IMR-90 (cell line): Measurements from ENCODE around the gene OR2T6. TPM values are rescaled to one million over a fixed set of nuclear protein-coding genes. Genes with fewer than 3 reads are reported as not detected.
A peak's percentile ranks its signal among the peaks of the same experiment; 100 is the strongest.

ENCODE experiments used
- ATAC-seq: fragments of 200-7000 bp; cut with Tn5 transposase; 2 replicates; pipeline ENCODE4 v1.9.1; 2020; ENCODE audit warnings: low read depth, mild to moderate bottlenecking, moderate library complexity
- BruUV-seq: library from RNA; stranded (reverse); fragments of 400-500 nt; replicated peaks from 2 replicates; lab custom pipeline; 2021; lab: Mats Ljungman, UMichigan
- CTCF ChIA-PET: fragments of 300-600 bp; formaldehyde crosslinking; extraction: SDS; loops from one replicate; lab custom pipeline; 2021; ENCODE audit warnings: antibody characterized with exemption; lab: Yijun Ruan, JAX
- POLR2A ChIA-PET: fragments of 300-600 bp; sonication (Branson Sonifier 250); formaldehyde crosslinking; loops from one replicate; lab custom pipeline; 2022; ENCODE audit warnings: antibody characterized with exemption; ENCODE audit not compliant: unreplicated experiment; lab: Charles Lee
- DNase-seq: peaks from one replicate; pipeline ENCODE4 v3.0.0; 2013
- H2AFZ ChIP-seq: replicated peaks from 2 replicates; pipeline ENCODE3; 2013; ENCODE audit warnings: low read length, mild to moderate bottlenecking; ENCODE audit not compliant: poor library complexity
- H2AK5ac ChIP-seq: 2 replicates; pipeline ENCODE4 v1.6.1; 2013; ENCODE audit warnings: low read depth, low read length, inconsistent platforms
- H2AK9ac ChIP-seq: replicated peaks from 2 replicates; pipeline ENCODE3; 2013; ENCODE audit warnings: mild to moderate bottlenecking, low read depth, low read length, moderate library complexity; ENCODE audit not compliant: poor library complexity
- H2BK120ac ChIP-seq: 2 replicates; pipeline ENCODE4 v1.6.1; 2013; ENCODE audit warnings: low read depth, low read length, inconsistent platforms
- H2BK15ac ChIP-seq: 3 replicates; pipeline ENCODE4 v1.6.1; 2013; ENCODE audit warnings: low read depth, low read length, inconsistent platforms
- H2BK20ac ChIP-seq: 2 replicates; pipeline ENCODE4 v1.6.1; 2013; ENCODE audit warnings: low read depth, mild to moderate bottlenecking, inconsistent platforms, low read length, moderate library complexity
- H2BK5ac ChIP-seq: 2 replicates; pipeline ENCODE4 v1.6.1; 2013; ENCODE audit warnings: mild to moderate bottlenecking, low read depth, low read length, inconsistent platforms; ENCODE audit not compliant: poor library complexity, severe bottlenecking
- H3K14ac ChIP-seq: replicated peaks from 2 replicates; pipeline ENCODE4 v1.6.1; 2013; ENCODE audit warnings: low read depth, low read length, inconsistent platforms
- H3K18ac ChIP-seq: 2 replicates; pipeline ENCODE4 v1.6.1; 2013; ENCODE audit warnings: low read depth, low read length, control low read depth
- H3K23ac ChIP-seq: 2 replicates; pipeline ENCODE4 v1.6.1; 2013; ENCODE audit warnings: low read depth, low read length, inconsistent platforms
- H3K27ac ChIP-seq: 2 replicates; pipeline ENCODE4 v1.5.1; 2013; ENCODE audit warnings: mild to moderate bottlenecking, control low read depth, low read length; ENCODE audit not compliant: insufficient read depth
- H3K27me3 ChIP-seq: 2 replicates; pipeline ENCODE4 v1.6.1; 2013; ENCODE audit warnings: low read length; ENCODE audit not compliant: control insufficient read depth, insufficient read depth
- H3K36me3 ChIP-seq: 2 replicates; pipeline ENCODE4 v1.6.1; 2013; ENCODE audit warnings: low read length, mixed read lengths; ENCODE audit not compliant: control insufficient read depth, insufficient read depth
- H3K4ac ChIP-seq: 2 replicates; pipeline ENCODE4 v1.6.1; 2013; ENCODE audit warnings: low read depth, low read length, inconsistent platforms
- H3K4me1 ChIP-seq: 2 replicates; pipeline ENCODE4 v1.6.1; 2013; ENCODE audit warnings: low read length, mixed read lengths; ENCODE audit not compliant: control insufficient read depth, insufficient read depth
- H3K4me2 ChIP-seq: 2 replicates; pipeline ENCODE4 v1.6.1; 2013; ENCODE audit warnings: low read depth, mild to moderate bottlenecking, control low read depth, low read length, moderate library complexity
- H3K4me3 ChIP-seq: 2 replicates; pipeline ENCODE4 v1.5.1; 2013; ENCODE audit warnings: low read depth, mild to moderate bottlenecking, control low read depth, low read length, moderate library complexity; ENCODE audit not compliant: insufficient read depth
- H3K56ac ChIP-seq: 2 replicates; pipeline ENCODE4 v1.6.1; 2013; ENCODE audit warnings: low read length, inconsistent platforms; ENCODE audit not compliant: insufficient read depth; ENCODE audit errors: extremely low read depth
- H3K79me1 ChIP-seq, 2 experiments: 2 replicates each; pipeline ENCODE4 v1.6.1; 2013; ENCODE audit warnings: low read length in 2 of 2, inconsistent platforms in 1 of 2, low read depth in 1 of 2
- H3K9ac ChIP-seq: 2 replicates; pipeline ENCODE4 v1.6.1; 2013; ENCODE audit warnings: low read depth, low read length, control low read depth
- H3K9me1 ChIP-seq: 2 replicates; pipeline ENCODE4 v1.6.1; 2013; ENCODE audit warnings: low read length, inconsistent platforms; ENCODE audit not compliant: insufficient read depth
- H3K9me3 ChIP-seq: 2 replicates; pipeline ENCODE4 v1.6.1; 2013; ENCODE audit warnings: low read length; ENCODE audit not compliant: control insufficient read depth, insufficient read depth
- H4K20me1 ChIP-seq: 2 replicates; pipeline ENCODE4 v1.6.1; 2013; ENCODE audit warnings: low read length, inconsistent platforms; ENCODE audit not compliant: insufficient read depth
- H4K5ac ChIP-seq: 2 replicates; pipeline ENCODE4 v1.6.1; 2013; ENCODE audit warnings: mild to moderate bottlenecking, low read depth, low read length, control low read depth
- H4K8ac ChIP-seq, 2 experiments: 2 replicates each; pipeline ENCODE4 v1.6.1; 2013; ENCODE audit warnings: low read depth in 2 of 2, low read length in 2 of 2, control low read depth in 1 of 2, inconsistent platforms in 1 of 2
- H4K91ac ChIP-seq: 2 replicates; pipeline ENCODE4 v1.6.1; 2013; ENCODE audit warnings: low read depth, low read length, inconsistent platforms; ENCODE audit not compliant: insufficient read depth
- BHLHE40 ChIP-seq: fragments of 150-350 bp; IDR thresholded peaks from 2 replicates; pipeline ENCODE4 v1.6.1; 2016; ENCODE audit warnings: mild to moderate bottlenecking, low read depth, low read length
- CEBPB ChIP-seq: IDR thresholded peaks from 2 replicates; pipeline ENCODE4 v1.6.1; 2012; ENCODE audit warnings: low read depth, low read length, improper control_type of control experiment
- CHD1 ChIP-seq: IDR thresholded peaks from 2 replicates; pipeline ENCODE4 v1.6.1; 2012; ENCODE audit warnings: low read depth, low read length, improper control_type of control experiment
- CTCF ChIP-seq: conservative IDR thresholded peaks from 2 replicates; pipeline ENCODE4 v1.5.1; 2012; ENCODE audit warnings: mild to moderate bottlenecking, low read depth, low read length, improper control_type of control experiment
- ELK1 ChIP-seq: fragments of 150-350 bp; IDR thresholded peaks from 2 replicates; pipeline ENCODE4 v1.6.1; 2016; ENCODE audit warnings: low read depth, mild to moderate bottlenecking, low read length, moderate library complexity, borderline replicate concordance
- FOS ChIP-seq: fragments of 150-350 bp; IDR thresholded peaks from 2 replicates; pipeline ENCODE4 v1.6.1; 2016; ENCODE audit warnings: low read depth, low read length
- MAFK ChIP-seq: IDR thresholded peaks from 2 replicates; pipeline ENCODE4 v1.6.1; 2012; ENCODE audit warnings: low read depth, low read length, improper control_type of control experiment
- MAZ ChIP-seq: IDR thresholded peaks from 2 replicates; pipeline ENCODE4 v1.6.1; 2012; ENCODE audit warnings: low read depth, mild to moderate bottlenecking, low read length, improper control_type of control experiment, moderate library complexity, borderline replicate concordance
- MXI1 ChIP-seq: IDR thresholded peaks from 2 replicates; pipeline ENCODE4 v1.6.1; 2012; ENCODE audit warnings: low read depth, mild to moderate bottlenecking, low read length, moderate library complexity, borderline replicate concordance
- NFE2L2 ChIP-seq: fragments of 150-350 bp; IDR thresholded peaks from 2 replicates; pipeline ENCODE4 v1.6.1; 2016; ENCODE audit warnings: low read depth, mild to moderate bottlenecking, low read length
- POLR2A ChIP-seq: IDR thresholded peaks from 2 replicates; pipeline ENCODE4 v1.6.1; 2012; ENCODE audit warnings: mild to moderate bottlenecking, low read depth, low read length
- RAD21 ChIP-seq: IDR thresholded peaks from 2 replicates; pipeline ENCODE4 v1.6.1; 2012; ENCODE audit warnings: low read length, improper control_type of control experiment
- RCOR1 ChIP-seq: IDR thresholded peaks from 2 replicates; pipeline ENCODE4 v1.6.1; 2012; ENCODE audit warnings: mild to moderate bottlenecking, low read length, improper control_type of control experiment; ENCODE audit not compliant: insufficient replicate concordance
- RFX5 ChIP-seq: IDR thresholded peaks from 2 replicates; pipeline ENCODE4 v1.8.0; 2012; ENCODE audit warnings: low read depth, mild to moderate bottlenecking, low read length, moderate library complexity
- SMC3 ChIP-seq: fragments of 150-350 bp; IDR thresholded peaks from 2 replicates; pipeline ENCODE4 v1.6.1; 2016; ENCODE audit warnings: low read depth, mild to moderate bottlenecking, antibody characterized with exemption, low read length, moderate library complexity
- USF2 ChIP-seq: fragments of 150-350 bp; IDR thresholded peaks from 2 replicates; pipeline ENCODE4 v1.6.1; 2017; ENCODE audit warnings: mild to moderate bottlenecking, antibody characterized with exemption, low read length, low read depth
- WGBS, 2 experiments: methylation state at CpG; one replicate each; pipeline versions ENCODE4 v1.1.5 to v1.1.7; 2013; ENCODE audit warnings: missing lambda C conversion rate in 2 of 2; ENCODE audit not compliant: insufficient read length in 1 of 2; ENCODE audit errors: extremely low coverage in 2 of 2; 5-methylcytosine and 5-hydroxymethylcytosine counted together
- dilution Hi-C: fragments of 300-500 bp; cut with HindIII; formaldehyde crosslinking; loops from one replicate; pipeline ENCODE4 v1.14.3; 2018; ENCODE audit warnings: low sequenced_read_pairs; ENCODE audit not compliant: unreplicated experiment
- in situ Hi-C: fragments of 300-500 bp; cut with MboI; formaldehyde crosslinking; loops from 3 replicates; pipeline ENCODE4 v1.14.3; 2019; ENCODE audit warnings: low sequenced_read_pairs, inconsistent platforms, mixed read lengths
- intact Hi-C: fragments of 100-400 bp; cut with micrococcal nuclease; formaldehyde crosslinking; loops from 2 replicates; pipeline ENCODE4 v1.10.0; 2022
- polyA plus RNA-seq, 3 experiments: library from polyadenylated mRNA; depleted of rRNA; stranded (reverse); fragments of >200 nt; gene quantifications; 2 replicates each; pipeline ENCODE4 v1.2.3, GENCODE V29; 2012; ENCODE audit warnings: low replicate concordance in 1 of 3
- total RNA-seq: library from RNA; depleted of rRNA; stranded (reverse); fragments of >200 nt; gene quantifications from 2 replicates; pipeline ENCODE4 v1.2.3, GENCODE V29; 2012

Gene OR2T6
- total and polyA plus RNA-seq, 2 of the 4 experiments (the other 2 are of a cell fraction) = not detected

GRCh38 chr1:248404024-248404423, 28.5 kb downstream of the OR2T6 start:
- Histone ChIP-seq H3K9me3 (peaks cover 15% of the 10 kb centered on the region), H4K91ac (no peak overlapping the region), H2AK5ac (no peak overlapping the region), H3K4me2 (no peak overlapping the region), H3K9me1 (no peaks in the 10 kb centered on the region), H3K4me1 (no peaks in the 10 kb centered on the region), H3K14ac (no peak overlapping the region), H4K20me1 (no peaks in the 10 kb centered on the region), H2BK15ac (no peak overlapping the region), H2BK20ac (no peak overlapping the region), H2BK5ac (no peak overlapping the region), H3K23ac (no peak overlapping the region), H3K79me1 (no peaks in the 10 kb centered on the region), H3K4ac (no peak overlapping the region), H4K5ac (no peak overlapping the region), H3K36me3 (no peaks in the 10 kb centered on the region), H3K4me3 (no peak overlapping the region), H2AK9ac (no peak overlapping the region), H2BK120ac (no peak overlapping the region), H2AFZ (no peak overlapping the region), H3K27me3 (no peaks in the 10 kb centered on the region), H3K27ac (no peak overlapping the region), H3K56ac (no peak overlapping the region), H3K18ac (no peak overlapping the region), H3K9ac (no peak overlapping the region), H4K8ac (no peak overlapping the region)
- dilution Hi-C loops = no loop called here
- in situ Hi-C loops = no loop called here
- POLR2A ChIA-PET = no interaction called here
- no TSS peak for BruUV-seq
- intact Hi-C loops = no loop called here
- CTCF ChIA-PET = no interaction called here
- no peak for TF ChIP-seq SMC3
- no peak for TF ChIP-seq NFE2L2
- no peak for TF ChIP-seq FOS
- TF ChIP-seq MAFK = no peak
- TF ChIP-seq POLR2A = no peak
- TF ChIP-seq MAZ = no peak
- TF ChIP-seq RCOR1 = no peak
- no peak for TF ChIP-seq RFX5
- no peak for TF ChIP-seq RAD21
- no peak for TF ChIP-seq CTCF
- no peak for TF ChIP-seq BHLHE40
- TF ChIP-seq CHD1 = no peak
- TF ChIP-seq MXI1 = no peak
- TF ChIP-seq ELK1 = no peak
- TF ChIP-seq CEBPB = no peak
- TF ChIP-seq USF2 = no peak
- 0% methylated on average over 1 of the region's 6 CpGs; no CpG with 5 or more reads in 1 of the 2 experiments for WGBS, 2 experiments
- peak; percentile 19 for DNase-seq
- ATAC-seq = no peak
